Thyroid gland (tissue), 4 donors: Measurements from ENCODE around the gene ATIC.

ENCODE experiments used
- POLR2A ChIP-seq, 2 donors: fragments of 450-650 bp; IDR thresholded peaks; one replicate each; pipeline ENCODE4 v1.6.1; 2017; ENCODE audit warnings: antibody characterized with exemption in 2 of 2, mild to moderate bottlenecking in 2 of 2, moderate library complexity in 1 of 2
- TF ChIP-seq, protein P1 (sequence below), 6 experiments: fragments of 200-600 bp in 3 of 6; fragments of 450-650 bp in 3 of 6; sonication (generic) in 3 of 6; IDR thresholded peaks; one replicate each; pipeline ENCODE4 v1.5.1; 2016 to 2019; ENCODE audit warnings: antibody characterized with exemption in 6 of 6, mild to moderate bottlenecking in 2 of 6, inconsistent platforms in 1 of 6, moderate library complexity in 1 of 6

DNA sequence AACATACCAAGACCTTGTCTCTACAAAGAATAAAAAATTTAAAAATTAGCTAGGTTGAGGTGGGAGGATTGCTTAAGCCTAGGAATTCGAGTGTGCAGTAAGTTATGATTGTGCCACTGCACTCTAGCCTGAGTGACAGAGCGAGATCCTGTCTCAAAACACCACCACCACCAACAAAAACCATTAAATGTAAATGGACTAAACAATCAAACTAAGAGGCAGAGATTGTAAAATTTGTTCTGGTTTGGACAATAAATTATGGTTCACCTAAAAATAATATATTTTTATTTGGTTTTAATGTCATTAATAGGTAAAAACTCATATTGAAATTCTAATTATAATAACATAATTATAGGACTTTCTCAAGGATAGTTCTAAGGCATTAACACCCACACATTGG, 9.9 kb upstream of the ATIC start:
- TF ChIP-seq, protein P1, sequence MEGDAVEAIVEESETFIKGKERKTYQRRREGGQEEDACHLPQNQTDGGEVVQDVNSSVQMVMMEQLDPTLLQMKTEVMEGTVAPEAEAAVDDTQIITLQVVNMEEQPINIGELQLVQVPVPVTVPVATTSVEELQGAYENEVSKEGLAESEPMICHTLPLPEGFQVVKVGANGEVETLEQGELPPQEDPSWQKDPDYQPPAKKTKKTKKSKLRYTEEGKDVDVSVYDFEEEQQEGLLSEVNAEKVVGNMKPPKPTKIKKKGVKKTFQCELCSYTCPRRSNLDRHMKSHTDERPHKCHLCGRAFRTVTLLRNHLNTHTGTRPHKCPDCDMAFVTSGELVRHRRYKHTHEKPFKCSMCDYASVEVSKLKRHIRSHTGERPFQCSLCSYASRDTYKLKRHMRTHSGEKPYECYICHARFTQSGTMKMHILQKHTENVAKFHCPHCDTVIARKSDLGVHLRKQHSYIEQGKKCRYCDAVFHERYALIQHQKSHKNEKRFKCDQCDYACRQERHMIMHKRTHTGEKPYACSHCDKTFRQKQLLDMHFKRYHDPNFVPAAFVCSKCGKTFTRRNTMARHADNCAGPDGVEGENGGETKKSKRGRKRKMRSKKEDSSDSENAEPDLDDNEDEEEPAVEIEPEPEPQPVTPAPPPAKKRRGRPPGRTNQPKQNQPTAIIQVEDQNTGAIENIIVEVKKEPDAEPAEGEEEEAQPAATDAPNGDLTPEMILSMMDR (IDR thresholded peaks at IDR 0.05), result no peak
- no peak for TF ChIP-seq POLR2A (IDR thresholded peaks at IDR 0.05)
